Cardiac muscle cell (in vitro differentiated cells and primary cell): ENCODE results near the gene NKAIN1. TPM values are rescaled to one million over a fixed set of nuclear protein-coding genes. Genes with fewer than 3 reads are reported as not detected.

Experiments used
- DNase-seq, 2 donors: peaks; one replicate each; pipeline versions ENCODE4 v3.0.0 to v3.0.0-alpha.2; 2010 to 2017; ENCODE audit warnings: low read depth in 1 of 2, low spot score in 1 of 2
- H3K27ac ChIP-seq: fragments of 200-600 bp; sonication (generic); 2 replicates; pipeline ENCODE4 v1.5.1; 2016
- H3K27me3 ChIP-seq: fragments of 200-600 bp; sonication (generic); 2 replicates; pipeline ENCODE4 v1.6.0; 2016; ENCODE audit warnings: control low read depth
- H3K36me3 ChIP-seq: fragments of 200-600 bp; sonication (generic); 2 replicates; pipeline ENCODE4 v1.5.1; 2016; ENCODE audit warnings: control low read depth
- H3K4me1 ChIP-seq: fragments of 200-600 bp; sonication (generic); 2 replicates; pipeline ENCODE4 v1.8.1; 2017; ENCODE audit warnings: low read depth, mild to moderate bottlenecking, mixed run types
- H3K4me3 ChIP-seq: fragments of 200-600 bp; sonication (generic); 2 replicates; pipeline ENCODE4 v1.5.1; 2016; ENCODE audit warnings: mild to moderate bottlenecking
- H3K9me3 ChIP-seq: fragments of 200-600 bp; sonication (generic); 2 replicates; pipeline ENCODE4 v1.5.1; 2017; ENCODE audit warnings: low read depth, mild to moderate bottlenecking, control low read depth
- polyA plus RNA-seq: library from polyadenylated mRNA; unstranded; fragments of >200 nt; fragmentation: Nextera tagmentation; extraction: Ambion mirVana; gene quantifications from 2 replicates; pipeline ENCODE4 v1.2.1, GENCODE V29; 2016
- total RNA-seq: library from RNA; depleted of rRNA; stranded (reverse); fragments of >200 nt; gene quantifications from 2 replicates; pipeline ENCODE4 v1.2.3, GENCODE V29; 2016
- TF ChIP-seq, protein P1 (sequence below): IDR thresholded peaks from 2 replicates; pipeline ENCODE4 v1.5.1; 2012; ENCODE audit warnings: low read depth, mild to moderate bottlenecking, low read length

The NKAIN1 gene
- total and polyA plus RNA-seq, 2 experiments from 2014 or later: 1.9 to 2.8 TPM

DNA sequence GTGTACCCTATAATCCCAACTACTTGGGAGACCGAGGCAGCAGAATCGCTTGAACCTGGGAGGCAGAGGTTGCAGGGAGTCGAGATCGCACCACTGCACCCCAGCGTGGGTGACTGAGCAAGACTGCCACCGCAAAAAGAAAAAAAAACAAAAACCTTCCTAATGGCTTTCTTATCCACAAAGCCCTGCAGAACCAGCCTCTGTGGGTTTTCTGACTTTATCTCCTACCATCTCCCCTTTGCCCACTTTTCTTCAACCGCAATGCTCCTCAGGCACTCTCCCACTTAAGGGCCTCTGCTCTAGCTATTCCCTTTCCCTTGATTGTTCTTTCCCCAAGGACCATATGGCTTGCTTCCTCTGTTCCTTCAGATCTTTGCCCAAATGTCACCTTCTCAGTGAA is 106.3 kb downstream of the NKAIN1 start:
- Histone ChIP-seq H3K27me3 (no peaks in the 10 kb centered on the region), H3K36me3 (no peaks in the 10 kb centered on the region), H3K4me1 (no peaks in the 10 kb centered on the region), H3K27ac (no peak overlapping the region), H3K4me3 (no peak overlapping the region), H3K9me3 (no peaks in the 10 kb centered on the region)
- no peak for DNase-seq
- TF ChIP-seq, protein P1, sequence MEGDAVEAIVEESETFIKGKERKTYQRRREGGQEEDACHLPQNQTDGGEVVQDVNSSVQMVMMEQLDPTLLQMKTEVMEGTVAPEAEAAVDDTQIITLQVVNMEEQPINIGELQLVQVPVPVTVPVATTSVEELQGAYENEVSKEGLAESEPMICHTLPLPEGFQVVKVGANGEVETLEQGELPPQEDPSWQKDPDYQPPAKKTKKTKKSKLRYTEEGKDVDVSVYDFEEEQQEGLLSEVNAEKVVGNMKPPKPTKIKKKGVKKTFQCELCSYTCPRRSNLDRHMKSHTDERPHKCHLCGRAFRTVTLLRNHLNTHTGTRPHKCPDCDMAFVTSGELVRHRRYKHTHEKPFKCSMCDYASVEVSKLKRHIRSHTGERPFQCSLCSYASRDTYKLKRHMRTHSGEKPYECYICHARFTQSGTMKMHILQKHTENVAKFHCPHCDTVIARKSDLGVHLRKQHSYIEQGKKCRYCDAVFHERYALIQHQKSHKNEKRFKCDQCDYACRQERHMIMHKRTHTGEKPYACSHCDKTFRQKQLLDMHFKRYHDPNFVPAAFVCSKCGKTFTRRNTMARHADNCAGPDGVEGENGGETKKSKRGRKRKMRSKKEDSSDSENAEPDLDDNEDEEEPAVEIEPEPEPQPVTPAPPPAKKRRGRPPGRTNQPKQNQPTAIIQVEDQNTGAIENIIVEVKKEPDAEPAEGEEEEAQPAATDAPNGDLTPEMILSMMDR: no peak

Other genes with a start within 250 kb of the NKAIN1 start
- gene PUM1, start 174.2 kb downstream of the NKAIN1 start, total RNA-seq: 99.6 and 130 TPM in 2 replicates
- 81.1 and 134 TPM in 2 replicates for gene PUM1, start 174.2 kb downstream of the NKAIN1 start, polyA plus RNA-seq
- 39.5 and 54.8 TPM in 2 replicates for gene SNRNP40, start 56.9 kb upstream of the NKAIN1 start, total RNA-seq
- 69.2 and 69.5 TPM in 2 replicates for gene SNRNP40, start 56.9 kb upstream of the NKAIN1 start, polyA plus RNA-seq
- gene ZCCHC17, start 57.1 kb upstream of the NKAIN1 start, total RNA-seq: 40.7 and 41.8 TPM in 2 replicates
- 74.4 and 76.1 TPM in 2 replicates for gene ZCCHC17, start 57.1 kb upstream of the NKAIN1 start, polyA plus RNA-seq
- 250 and 642 TPM in 2 replicates for gene FABP3, start 133.2 kb upstream of the NKAIN1 start, total RNA-seq
- gene FABP3, start 133.2 kb upstream of the NKAIN1 start, polyA plus RNA-seq: 346 and 595 TPM in 2 replicates
- gene SERINC2, start 173.3 kb upstream of the NKAIN1 start, total RNA-seq: 6.7 and 8.1 TPM in 2 replicates
- 13.8 and 14.7 TPM in 2 replicates for gene SERINC2, start 173.3 kb upstream of the NKAIN1 start, polyA plus RNA-seq